Left cardiac atrium (tissue), 4 donors: ENCODE data around the gene PFKP. TPM values are rescaled to one million over a fixed set of nuclear protein-coding genes. Genes with fewer than 3 reads are reported as not detected.
A peak's percentile ranks its signal among the peaks of the same experiment; 100 is the strongest.

ENCODE experiments used
- ATAC-seq, 2 donors: fragments of 200-7000 bp; cut with Tn5 transposase; one replicate each; pipeline ENCODE4 v1.9.1; 2020; ENCODE audit warnings: mild to moderate bottlenecking in 2 of 2, moderate library complexity in 2 of 2
- DNase-seq: peaks from one replicate; pipeline ENCODE4 v3.0.0-alpha.2; 2020
- intact Hi-C, 2 donors: fragments of 100-400 bp; cut with DNase I; formaldehyde crosslinking; loops; one replicate each; pipeline versions ENCODE4 v1.14.1 to v1.15.1; 2022 to 2023
- total RNA-seq, 2 donors: library from RNA; stranded (reverse); fragmentation: NEBNext Ultra II Directional; extraction: Animal tissue kit (Norgen Biotek cat#: 25700); gene quantifications; one replicate each; pipeline ENCODE4 v1.2.1, GENCODE V29; 2021
- donor health status: DM: no; HTN: yes; CAD: no.
- donor health status: DM: no; HTN: yes; CAD: no; lungs with severe emphysema.
- donor health status: DM: yes; HTN: yes; CAD: no.
- donor health status: Dilated cardiomyopathy.

PFKP gene
- total RNA-seq, 2 donors from 2014 or later: 81.1 to 129 TPM

DNA sequence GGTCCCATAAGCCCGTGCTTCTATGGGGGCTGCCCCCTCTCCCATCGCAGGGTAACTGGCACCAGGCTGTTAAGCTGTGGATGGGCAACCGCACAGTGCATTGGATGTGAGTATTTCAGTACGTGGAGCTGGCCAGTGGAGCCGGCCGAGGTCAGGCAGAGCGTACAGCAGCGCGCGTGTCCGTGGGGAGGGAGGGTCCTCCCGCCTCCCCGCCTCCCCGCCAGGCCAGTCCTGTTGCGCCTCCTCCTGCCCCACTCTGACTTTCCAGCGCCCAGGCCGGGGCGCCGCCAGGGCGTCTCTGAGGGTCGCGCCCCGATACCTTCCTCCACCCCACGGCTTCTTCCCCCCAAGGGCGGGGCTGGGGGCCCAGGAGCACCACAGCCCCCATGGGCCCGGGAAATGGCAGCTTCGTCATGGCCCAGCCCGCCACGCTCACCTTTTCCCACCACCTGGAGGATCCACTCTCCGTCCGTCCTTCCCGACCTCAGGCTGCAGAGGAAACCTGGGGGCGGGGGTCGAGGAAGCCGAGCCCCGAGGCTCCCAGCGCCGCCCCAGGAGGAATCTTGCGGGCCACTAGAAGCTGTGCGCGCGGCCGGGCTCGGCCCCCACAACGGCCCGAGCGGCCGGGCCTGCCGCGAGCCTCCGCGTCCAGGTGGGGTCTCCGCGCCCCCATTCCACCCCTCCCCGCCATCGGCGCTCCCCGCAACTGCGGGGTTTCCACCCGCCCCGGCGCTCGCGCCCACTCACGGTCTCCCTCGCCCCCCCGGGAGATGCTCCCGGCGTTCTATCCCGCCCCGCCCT lies 831 bp upstream of the PFKP start:
- no peak for DNase-seq
- intact Hi-C loops: no loop called here

DNA sequence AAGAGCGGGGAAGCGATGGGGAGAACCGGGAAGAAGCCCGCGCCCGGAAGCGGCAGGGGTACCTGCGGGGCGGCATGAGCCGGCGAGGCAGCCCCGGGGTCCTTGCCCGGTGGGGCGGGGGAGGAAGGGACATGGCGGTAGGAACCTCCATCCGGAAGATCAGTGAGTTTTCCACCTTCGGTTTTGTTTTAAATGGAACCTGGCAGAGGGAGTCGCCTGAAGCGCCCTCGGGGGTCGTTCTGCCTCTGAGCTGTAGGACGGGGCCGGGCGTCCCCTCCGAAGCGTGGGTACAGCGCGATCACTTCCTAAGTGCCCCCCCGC lies 471 bp downstream of the PFKP start:
- DNase-seq (no peak), ATAC-seq (peak; percentile 2 to 3)
- intact Hi-C loops: no loop called here

More for the DNA sequence above, 831 bp upstream of the PFKP start:
- ATAC-seq: peak; percentile 24 to 40

GRCh38 chr10:3068201-3068967 lies 1.0 kb downstream of the PFKP start:
- intact Hi-C loops: no loop called here
- peak; percentile 48 to 57 for ATAC-seq
- DNase-seq: peak; percentile 75

- peak; percentile 13 to 16 for ATAC-seq
- DNase-seq: no peak
- intact Hi-C loops: no loop called here
Observed at GRCh38 chr10:3068968-3069737, 1.8 kb downstream of the PFKP start.

DNA sequence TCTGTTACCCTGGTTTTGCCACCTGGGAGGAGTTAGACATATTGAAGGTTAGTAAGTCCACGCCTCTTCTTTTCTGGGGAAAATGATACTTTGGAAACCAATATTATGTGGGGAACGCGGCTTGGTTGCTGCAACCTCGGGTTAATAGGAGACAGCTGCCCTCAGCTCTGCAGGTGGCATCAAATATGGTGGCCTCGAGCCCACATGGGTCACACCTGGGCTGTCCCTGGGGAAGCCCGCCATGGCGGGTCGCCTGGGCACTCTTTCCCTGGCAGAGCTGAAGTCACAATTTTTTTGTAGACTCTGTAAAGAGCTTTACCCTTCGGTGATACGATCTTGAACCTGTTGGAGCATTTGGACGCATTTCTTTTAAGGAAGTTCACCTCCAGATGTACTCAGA lies 2.5 kb downstream of the PFKP start:
- intact Hi-C loops: no loop called here
- DNase-seq (no peak), ATAC-seq (no peak)

DNA sequence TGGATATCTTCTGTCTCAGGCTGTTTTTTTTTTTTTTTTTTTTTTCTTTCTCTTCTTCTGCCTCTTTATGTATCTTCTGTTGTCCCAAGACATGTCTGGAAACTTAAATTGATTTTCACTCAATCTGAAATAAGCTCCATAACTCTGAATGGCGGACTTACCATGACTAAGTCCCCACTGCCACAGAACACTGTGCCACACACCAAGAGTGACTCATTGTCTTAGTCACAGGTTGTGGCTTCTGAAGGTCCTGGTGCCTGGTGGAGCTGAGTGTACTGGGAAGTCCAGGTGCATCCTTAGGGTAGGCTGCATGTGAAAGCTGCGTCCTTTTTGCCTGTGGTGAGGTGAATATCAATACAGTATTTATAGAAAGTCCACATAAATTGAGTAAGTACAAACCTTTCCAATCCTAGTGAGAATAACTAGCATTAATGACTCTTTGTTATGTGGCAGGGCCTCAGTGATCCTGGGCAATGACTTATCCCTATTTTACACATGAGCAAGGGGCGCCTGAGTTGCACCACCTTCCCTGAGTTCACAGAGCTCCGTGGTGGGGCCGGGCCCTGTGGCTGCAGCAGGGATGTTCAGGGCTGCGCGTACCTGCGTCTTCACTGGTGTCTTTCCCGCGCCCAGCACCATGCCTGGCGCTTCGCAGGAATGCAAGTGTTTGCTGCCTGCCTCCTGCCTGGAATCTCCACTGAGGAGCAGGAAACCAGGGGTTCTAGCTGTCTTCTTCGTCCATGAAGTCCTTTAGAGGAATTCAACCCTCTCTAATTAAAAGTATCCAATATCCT lies 4.3 kb downstream of the PFKP start:
- ATAC-seq (no peak), DNase-seq (no peak)
- intact Hi-C loops: no loop called here

DNA sequence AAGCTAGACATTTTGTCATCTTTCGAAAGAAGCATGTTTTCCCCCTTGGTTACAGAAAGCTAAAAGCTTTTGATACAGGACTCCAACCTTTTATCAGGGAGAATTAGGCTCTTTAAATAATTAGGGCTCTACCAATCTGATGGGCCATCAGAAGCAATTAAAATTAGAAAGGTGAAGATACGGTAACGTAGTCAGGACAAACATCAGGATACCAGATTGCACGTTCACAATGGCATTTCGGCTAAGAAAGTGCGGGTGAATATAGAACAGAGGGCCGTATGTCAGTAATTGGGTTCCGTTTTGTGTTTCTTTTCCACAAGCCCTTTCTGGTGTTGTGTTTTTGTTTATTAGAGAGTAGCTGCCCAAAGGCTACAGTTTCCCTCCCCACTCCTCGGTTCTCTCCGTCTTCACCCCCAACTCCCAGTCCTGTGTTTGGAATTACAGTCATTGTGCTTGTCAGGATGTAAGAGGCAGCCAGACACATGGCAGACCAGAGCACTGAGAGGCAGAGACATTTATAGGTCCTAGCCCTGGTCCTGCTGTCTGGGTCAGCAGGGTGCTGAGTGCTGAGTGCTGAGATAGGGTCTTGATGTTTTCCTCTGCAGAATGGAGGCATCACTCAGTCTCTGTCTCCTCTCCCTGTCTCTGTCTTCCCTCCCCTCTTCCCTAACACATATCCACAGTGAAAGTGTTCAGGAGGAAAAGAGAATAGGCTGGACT lies 5.5 kb downstream of the PFKP start:
- intact Hi-C loops: no loop called here
- DNase-seq (no peak), ATAC-seq (no peak)

- ATAC-seq: peak in 1 of 2 donors; percentile 67
- intact Hi-C loops: no loop called here
Observed at GRCh38 chr10:3074145-3074665, 6.9 kb downstream of the PFKP start.

GRCh38 chr10:3074985-3075600 lies 7.7 kb downstream of the PFKP start:
- DNase-seq (no peak), ATAC-seq (no peak)
- intact Hi-C loops: no loop called here

More at GRCh38 chr10:3074145-3074665, 6.9 kb downstream of the PFKP start:
- DNase-seq: no peak

DNA sequence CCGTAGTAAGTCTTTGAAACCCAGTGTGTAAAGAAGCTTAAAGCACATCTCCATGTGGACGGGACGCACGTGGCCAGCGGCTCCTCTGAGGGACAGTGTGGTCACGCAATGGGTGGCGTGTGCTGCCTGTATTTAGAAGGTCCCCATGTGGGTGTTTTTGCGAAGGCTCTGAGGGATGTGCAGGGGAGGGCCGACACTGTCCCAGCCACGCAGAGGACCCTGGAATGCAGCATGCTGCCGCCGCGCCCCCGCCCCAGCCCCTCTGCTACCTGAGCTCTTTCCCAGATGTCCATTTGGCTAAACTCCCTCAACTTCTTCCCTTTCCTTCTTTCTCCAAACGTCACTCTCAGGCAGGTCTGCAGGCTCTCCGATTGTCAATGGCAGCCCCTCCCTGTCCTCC lies 8.8 kb downstream of the PFKP start:
- DNase-seq: no peak
- no peak for ATAC-seq
- intact Hi-C loops: no loop called here

GRCh38 chr10:3077509-3077908 lies 10.2 kb downstream of the PFKP start:
- no peak for DNase-seq
- ATAC-seq: no peak
- intact Hi-C loops: no loop called here

- ATAC-seq (no peak), DNase-seq (no peak)
- intact Hi-C loops: no loop called here
Observed at GRCh38 chr10:3077940-3078630, 10.7 kb downstream of the PFKP start.

DNA sequence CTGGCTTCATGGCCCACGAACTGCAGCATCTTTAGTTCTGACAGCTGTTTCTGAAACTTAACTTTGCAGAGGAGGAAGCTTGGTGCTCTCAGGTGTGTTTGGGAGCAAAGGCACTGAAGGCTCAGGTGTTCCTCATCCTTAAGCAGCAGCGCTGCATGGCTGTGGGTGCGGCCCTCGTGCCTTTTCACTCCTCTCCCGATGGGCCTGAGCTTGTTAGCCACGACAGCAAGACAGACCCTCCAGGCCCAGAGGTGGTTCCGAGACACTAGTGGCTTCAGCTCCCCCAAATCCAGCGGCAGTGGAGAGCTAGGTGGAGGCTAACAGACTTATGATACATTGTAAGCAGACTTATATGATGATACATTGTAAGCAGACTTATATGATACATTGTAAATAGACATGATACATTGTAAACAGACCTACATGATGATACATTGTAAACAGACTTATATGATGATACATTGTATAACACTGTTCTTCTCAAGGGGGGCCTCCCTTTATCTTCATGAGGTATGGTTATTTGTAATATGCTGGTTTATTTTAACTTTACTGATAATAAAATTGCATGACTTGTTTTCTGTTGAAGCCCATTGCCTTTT lies 14.1 kb downstream of the PFKP start:
- no peak for ATAC-seq
- intact Hi-C loops: no loop called here
- DNase-seq: no peak

DNA sequence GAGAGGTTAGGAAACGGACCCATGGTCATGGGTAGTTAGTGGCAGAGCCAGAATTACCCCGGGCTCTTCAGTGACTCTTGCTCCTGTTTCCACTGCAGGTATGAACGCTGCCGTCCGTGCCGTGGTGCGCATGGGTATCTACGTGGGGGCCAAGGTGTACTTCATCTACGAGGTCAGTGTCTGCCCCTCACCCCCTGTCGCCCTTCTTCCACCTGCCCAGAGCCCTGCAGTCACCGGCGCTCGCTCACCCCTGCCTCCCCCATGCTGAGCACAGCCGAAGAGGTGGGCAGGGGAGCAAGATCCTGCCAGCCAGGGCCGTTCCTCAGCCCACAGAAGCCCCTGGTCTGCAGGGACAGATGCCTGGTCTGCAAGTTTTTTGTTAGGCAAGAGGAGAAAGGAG lies 14.9 kb downstream of the PFKP start:
- DNase-seq (no peak), ATAC-seq (no peak)
- intact Hi-C loops: no loop called here

- ATAC-seq (no peak), DNase-seq (no peak)
- intact Hi-C loops: no loop called here
Observed at GRCh38 chr10:3085785-3086567, 18.6 kb downstream of the PFKP start.

- DNase-seq (no peak), ATAC-seq (no peak)
- intact Hi-C loops: no loop called here
Observed at GRCh38 chr10:3090388-3090787, 23.0 kb downstream of the PFKP start.
